SJCRH30 (cell line): ENCODE measurements around the gene FAM204A. TPM values are rescaled to one million over a fixed set of nuclear protein-coding genes. Genes with fewer than 3 reads are reported as not detected.

Experiments
- DNase-seq, 2 experiments: peaks; one replicate each; pipeline ENCODE4 v3.0.0-alpha.2; 2015 to 2020
- H3K27ac ChIP-seq: fragments of 250-450 bp; sonication (Bioruptor Pico); 2 replicates; pipeline ENCODE4 v1.5.1; 2020; ENCODE audit warnings: mild to moderate bottlenecking, moderate library complexity
- H3K27me3 ChIP-seq: fragments of 250-450 bp; sonication (Bioruptor Pico); 2 replicates; pipeline ENCODE4 v1.5.1; 2020; ENCODE audit warnings: mild to moderate bottlenecking, moderate library complexity
- H3K36me3 ChIP-seq: fragments of 250-450 bp; sonication (Bioruptor Pico); 2 replicates; pipeline ENCODE4 v1.5.1; 2020; ENCODE audit warnings: mild to moderate bottlenecking, moderate library complexity
- H3K4me1 ChIP-seq: fragments of 250-450 bp; sonication (Bioruptor Pico); 2 replicates; pipeline ENCODE4 v1.5.1; 2020; ENCODE audit warnings: mild to moderate bottlenecking, moderate library complexity
- H3K4me3 ChIP-seq: fragments of 250-450 bp; sonication (Bioruptor Pico); 2 replicates; pipeline ENCODE4 v1.5.1; 2020; ENCODE audit warnings: mild to moderate bottlenecking, moderate library complexity
- H3K9me3 ChIP-seq: fragments of 250-450 bp; sonication (Bioruptor Pico); replicated peaks from 2 replicates; pipeline ENCODE4 v1.5.1; 2020; ENCODE audit warnings: mild to moderate bottlenecking, moderate library complexity
- total RNA-seq: library from RNA; depleted of rRNA; stranded (reverse); fragments of >200 nt; shearing (Covaris generic); gene quantifications from 2 replicates; pipeline ENCODE4 v1.2.3, GENCODE V29; 2014

Gene FAM204A
- total RNA-seq, 1 experiment from 2014 or later, result 59.5 TPM

- Histone ChIP-seq H3K27ac (no peak overlapping the region), H3K27me3 (no peaks in the 10 kb centered on the region), H3K9me3 (no peaks in the 10 kb centered on the region), H3K36me3 (no peaks in the 10 kb centered on the region), H3K4me1 (no peaks in the 10 kb centered on the region), H3K4me3 (no peak overlapping the region)
- no peak for DNase-seq
Observed at GRCh38 chr10:118278649-118279048, 63.5 kb downstream of the FAM204A start.

GRCh38 chr10:118277871-118278270 is 64.3 kb downstream of the FAM204A start:
- no peak for DNase-seq
- no peaks in the 10 kb centered on the region for H3K4me1 ChIP-seq

GRCh38 chr10:118276727-118277126 is 65.4 kb downstream of the FAM204A start:
- H3K36me3 ChIP-seq, result no peaks in the 10 kb centered on the region
- no peaks in the 10 kb centered on the region for H3K4me1 ChIP-seq
- no peak overlapping the region for H3K27ac ChIP-seq
- no peak overlapping the region for H3K4me3 ChIP-seq
- DNase-seq, result no peak
- H3K27me3 ChIP-seq, result 0 out of 2 replicates have a peak, but pooled peaks cover 4% of the 10 kb centered on the region
- no peaks in the 10 kb centered on the region for H3K9me3 ChIP-seq

More at GRCh38 chr10:118277871-118278270, 64.3 kb downstream of the FAM204A start:
- no peak overlapping the region for H3K4me3 ChIP-seq
- H3K27ac ChIP-seq, result no peak overlapping the region
- H3K27me3 ChIP-seq, result no peaks in the 10 kb centered on the region
- no peaks in the 10 kb centered on the region for H3K36me3 ChIP-seq
- H3K9me3 ChIP-seq, result no peaks in the 10 kb centered on the region

DNA sequence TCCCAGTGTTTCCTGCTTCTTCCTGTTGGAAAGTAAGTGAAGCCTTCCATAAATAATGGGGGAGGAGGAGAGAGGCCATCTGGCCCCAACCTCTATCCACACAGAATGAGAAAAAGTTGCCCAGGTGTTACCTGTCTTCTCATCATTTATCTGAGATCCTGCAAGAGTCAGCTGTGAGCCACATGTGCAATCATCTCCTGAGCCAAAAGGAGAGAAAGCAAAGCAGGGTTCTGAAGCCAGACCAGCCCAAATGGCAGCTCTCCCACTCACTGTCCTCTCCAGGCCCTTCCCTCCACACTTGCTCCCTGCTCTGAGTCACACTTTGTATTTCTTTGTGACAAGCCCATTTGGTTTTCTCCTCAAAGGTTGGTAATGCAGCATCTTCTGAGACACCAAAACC is 65.9 kb downstream of the FAM204A start:
- no peak for DNase-seq
- no peaks in the 10 kb centered on the region for H3K4me1 ChIP-seq
- no peaks in the 10 kb centered on the region for H3K9me3 ChIP-seq
- 0 out of 2 replicates have a peak, but pooled peaks cover 4% of the 10 kb centered on the region for H3K27me3 ChIP-seq
- H3K27ac ChIP-seq, result no peak overlapping the region
- no peak overlapping the region for H3K4me3 ChIP-seq
- H3K36me3 ChIP-seq, result no peaks in the 10 kb centered on the region

GRCh38 chr10:118273662-118274061 is 68.5 kb downstream of the FAM204A start:
- DNase-seq, result no peak
- Histone ChIP-seq H3K27me3 (0 out of 2 replicates have a peak, but pooled peaks cover 4% of the 10 kb centered on the region), H3K4me1 (no peaks in the 10 kb centered on the region), H3K27ac (no peak overlapping the region), H3K36me3 (no peaks in the 10 kb centered on the region), H3K9me3 (no peaks in the 10 kb centered on the region), H3K4me3 (no peak overlapping the region)

GRCh38 chr10:118272767-118273166 is 69.4 kb downstream of the FAM204A start:
- Histone ChIP-seq H3K4me1 (no peaks in the 10 kb centered on the region), H3K27me3 (0 out of 2 replicates have a peak, but pooled peaks cover 4% of the 10 kb centered on the region), H3K9me3 (no peaks in the 10 kb centered on the region), H3K27ac (no peak overlapping the region), H3K4me3 (no peak overlapping the region), H3K36me3 (no peaks in the 10 kb centered on the region)
- no peak for DNase-seq

DNA sequence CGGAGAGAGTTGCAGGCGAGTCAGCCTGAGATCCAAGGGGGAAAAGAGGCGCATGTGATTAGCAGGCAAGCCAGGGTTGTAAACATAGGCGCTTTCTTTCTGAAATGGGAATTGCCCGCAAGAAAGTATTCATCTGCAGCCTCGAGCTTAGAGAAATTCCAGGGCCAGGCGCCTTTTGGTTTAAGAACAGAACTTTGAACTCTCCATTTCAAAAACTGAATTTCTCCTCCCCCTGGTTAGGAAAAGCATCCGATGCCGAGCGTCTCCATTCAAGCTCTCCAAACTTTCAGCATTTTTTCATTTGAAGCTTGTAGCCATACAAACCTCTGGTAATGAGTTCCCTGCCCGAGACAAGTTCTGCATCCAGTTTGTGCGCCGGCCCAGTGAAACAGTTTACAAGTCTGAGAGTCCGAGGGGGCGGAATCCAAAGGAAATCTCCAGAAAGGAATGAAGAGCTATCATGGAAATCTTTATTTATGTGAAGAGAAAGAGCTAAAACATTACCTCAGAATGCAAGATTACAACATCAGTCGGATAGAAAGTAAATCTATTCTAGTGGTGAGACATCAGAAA is 69.9 kb downstream of the FAM204A start:
- Histone ChIP-seq H3K9me3 (no peaks in the 10 kb centered on the region), H3K36me3 (no peaks in the 10 kb centered on the region), H3K4me3 (no peak overlapping the region), H3K27me3 (0 out of 2 replicates have a peak, but pooled peaks cover 4% of the 10 kb centered on the region), H3K4me1 (no peaks in the 10 kb centered on the region), H3K27ac (no peak overlapping the region)
- no peak for DNase-seq

DNA sequence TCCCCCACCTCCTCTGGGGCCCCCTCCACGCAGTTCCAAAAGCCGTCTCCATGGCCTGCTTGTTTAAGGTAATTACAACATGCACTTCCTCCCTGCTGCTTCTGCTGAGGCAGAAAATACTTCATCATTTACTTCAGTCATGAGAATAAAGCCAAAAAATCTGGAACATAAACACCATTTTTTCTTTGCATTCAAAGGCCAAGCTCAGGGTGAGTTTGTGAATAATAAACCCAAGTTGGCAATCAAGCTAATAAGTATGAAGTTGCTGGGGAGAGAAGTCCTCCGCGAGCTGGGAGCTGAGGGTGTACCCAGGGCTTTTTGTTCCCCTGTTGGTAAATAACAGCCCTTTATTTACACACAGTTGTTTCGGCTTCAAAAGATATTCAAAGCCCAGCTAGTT is 70.5 kb downstream of the FAM204A start:
- no peak overlapping the region for H3K27ac ChIP-seq
- no peaks in the 10 kb centered on the region for H3K9me3 ChIP-seq
- H3K4me3 ChIP-seq, result no peak overlapping the region
- H3K27me3 ChIP-seq, result 0 out of 2 replicates have a peak, but pooled peaks cover 4% of the 10 kb centered on the region
- no peaks in the 10 kb centered on the region for H3K36me3 ChIP-seq
- no peak for DNase-seq
- H3K4me1 ChIP-seq, result no peaks in the 10 kb centered on the region

DNA sequence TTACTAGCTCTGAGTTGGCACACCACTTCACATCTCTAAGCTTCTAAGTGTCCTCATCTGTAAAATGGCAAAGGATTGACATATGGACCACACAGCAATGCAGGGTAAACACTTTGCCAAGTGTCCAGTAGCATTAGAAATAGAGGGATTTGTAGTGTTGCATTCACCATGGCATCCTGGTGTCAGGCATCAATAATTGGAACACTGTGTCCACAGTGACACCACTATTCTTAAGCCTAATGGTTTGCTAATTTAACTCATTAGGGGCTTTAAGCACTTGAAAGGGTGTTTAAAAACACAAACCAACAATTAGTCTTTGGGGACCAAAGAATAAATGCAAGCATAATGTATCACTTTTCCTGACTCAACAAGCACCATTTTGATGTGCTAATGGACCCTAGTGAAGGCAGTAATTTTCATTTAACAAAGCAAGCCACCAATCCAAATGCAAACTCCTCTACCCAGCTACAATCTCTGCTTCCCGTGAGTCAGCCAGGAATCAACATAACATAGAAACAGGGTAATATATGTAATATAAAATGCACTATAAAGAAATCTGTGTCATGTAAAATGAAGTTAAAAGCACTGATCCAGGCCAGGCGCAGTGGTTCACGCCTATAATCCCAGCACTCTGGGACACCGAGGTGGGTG is 75.9 kb downstream of the FAM204A start:
- Histone ChIP-seq H3K4me1 (no peaks in the 10 kb centered on the region), H3K9me3 (no peaks in the 10 kb centered on the region), H3K27me3 (no peaks in the 10 kb centered on the region), H3K27ac (no peak overlapping the region), H3K4me3 (no peak overlapping the region), H3K36me3 (no peaks in the 10 kb centered on the region)
- no peak for DNase-seq

GRCh38 chr10:118264838-118265470 is 77.2 kb downstream of the FAM204A start:
- H3K36me3 ChIP-seq, result no peaks in the 10 kb centered on the region
- H3K4me1 ChIP-seq, result no peaks in the 10 kb centered on the region
- H3K27me3 ChIP-seq, result no peaks in the 10 kb centered on the region
- DNase-seq, result no peak
- H3K27ac ChIP-seq, result no peak overlapping the region
- no peaks in the 10 kb centered on the region for H3K9me3 ChIP-seq
- no peak overlapping the region for H3K4me3 ChIP-seq

GRCh38 chr10:118264252-118264651 is 77.9 kb downstream of the FAM204A start:
- Histone ChIP-seq H3K27ac (no peak overlapping the region), H3K4me3 (no peak overlapping the region), H3K27me3 (no peaks in the 10 kb centered on the region), H3K9me3 (no peaks in the 10 kb centered on the region), H3K36me3 (no peaks in the 10 kb centered on the region), H3K4me1 (no peaks in the 10 kb centered on the region)
- no peak for DNase-seq

GRCh38 chr10:118262538-118262937 is 79.6 kb downstream of the FAM204A start:
- Histone ChIP-seq H3K27me3 (no peaks in the 10 kb centered on the region; the same call in 1 of the 2 replicates), H3K27ac (no peak overlapping the region), H3K9me3 (no peaks in the 10 kb centered on the region), H3K4me1 (no peaks in the 10 kb centered on the region), H3K4me3 (no peak overlapping the region), H3K36me3 (no peaks in the 10 kb centered on the region)
- no peak for DNase-seq

DNA sequence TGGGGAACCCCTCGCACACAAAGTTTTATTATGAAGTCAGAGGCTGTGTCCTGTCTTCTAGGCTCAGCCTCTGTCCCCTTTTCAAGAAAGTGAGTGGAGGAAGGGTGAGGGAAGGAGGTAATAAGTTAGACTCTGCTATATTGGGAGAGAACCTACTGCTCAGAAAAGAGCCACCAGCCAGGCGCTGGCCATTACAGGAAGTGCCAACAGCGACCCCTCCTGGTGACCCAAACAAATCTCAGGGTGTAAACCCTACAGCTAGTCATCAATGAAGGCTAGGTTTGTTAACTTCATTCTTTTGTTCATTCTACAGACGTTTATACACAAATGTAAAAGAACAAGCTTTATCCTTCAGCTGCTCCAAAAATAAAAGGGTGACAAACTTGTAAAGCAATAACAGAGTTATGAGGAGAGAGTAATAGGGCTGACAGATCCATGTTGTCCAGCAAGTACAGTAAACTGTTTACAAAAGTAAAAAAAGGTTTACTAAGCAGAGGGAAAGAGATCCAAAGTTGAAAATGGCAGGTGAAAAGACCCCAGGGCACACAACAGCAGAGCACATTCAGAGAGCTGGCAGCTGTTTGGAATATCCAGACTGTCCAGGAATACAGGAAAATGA is 82.7 kb downstream of the FAM204A start:
- no peaks in the 10 kb centered on the region for H3K36me3 ChIP-seq
- H3K27me3 ChIP-seq, result no peaks in the 10 kb centered on the region; the same call in 1 of the 2 replicates
- no peak overlapping the region for H3K27ac ChIP-seq
- DNase-seq, result peak; percentile 61 to 79
- H3K4me1 ChIP-seq, result no peaks in the 10 kb centered on the region
- no peaks in the 10 kb centered on the region for H3K9me3 ChIP-seq
- H3K4me3 ChIP-seq, result no peak overlapping the region

DNA sequence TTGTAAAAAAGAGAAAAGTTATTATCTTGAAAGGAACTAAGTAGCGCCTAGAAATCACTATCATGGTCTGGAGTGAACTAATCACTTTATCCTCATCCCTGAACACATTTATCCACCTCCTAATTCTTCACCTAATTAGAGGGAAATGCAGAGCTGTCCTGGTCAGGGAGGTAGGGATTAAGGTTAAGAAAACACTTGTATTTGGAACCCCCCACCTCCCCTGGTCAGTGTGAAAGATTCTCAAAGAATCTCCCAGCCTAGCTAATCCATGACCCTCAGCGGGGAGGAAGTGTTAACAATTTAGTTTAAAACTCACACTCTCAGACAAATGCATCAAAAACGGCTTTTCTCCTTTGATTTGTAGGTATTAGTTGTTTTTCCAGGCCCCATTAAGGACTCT is 83.8 kb downstream of the FAM204A start:
- H3K27ac ChIP-seq, result no peak overlapping the region
- no peaks in the 10 kb centered on the region for H3K4me1 ChIP-seq
- no peaks in the 10 kb centered on the region for H3K36me3 ChIP-seq
- DNase-seq, result no peak
- H3K27me3 ChIP-seq, result no peaks in the 10 kb centered on the region; the same call in 1 of the 2 replicates
- H3K9me3 ChIP-seq, result no peaks in the 10 kb centered on the region
- no peak overlapping the region for H3K4me3 ChIP-seq
